HEK293T (cell line): ENCODE results near the gene RSU1.

Experiments
- CTCF ChIA-PET: fragments of 350-600 bp; formaldehyde crosslinking; extraction: SDS; loops from one replicate; lab custom pipeline; 2021; ENCODE audit warnings: antibody characterized with exemption, inconsistent platforms; lab: Yijun Ruan, JAX
- POLR2A ChIA-PET: fragments of 350-600 bp; formaldehyde crosslinking; extraction: SDS; loops from one replicate; lab custom pipeline; 2020; ENCODE audit warnings: antibody characterized with exemption, inconsistent platforms; lab: Yijun Ruan, JAX
- DNase-seq: peaks from one replicate; pipeline ENCODE4 v3.0.0; 2012; ENCODE audit warnings: mixed read lengths; ENCODE audit errors: extremely low spot score
- ARNT ChIP-seq: fragments of 450-650 bp; IDR thresholded peaks from 2 replicates; pipeline ENCODE4 v1.6.1; 2017; ENCODE audit warnings: mild to moderate bottlenecking
- BHLHE40 ChIP-seq: fragments of 450-650 bp; IDR thresholded peaks from 2 replicates; pipeline ENCODE4 v1.6.1; 2016; ENCODE audit warnings: mild to moderate bottlenecking, moderate library complexity, borderline replicate concordance
- CTBP1 ChIP-seq: fragments of 450-650 bp; IDR thresholded peaks from 2 replicates; pipeline ENCODE4 v1.6.1; 2016; ENCODE audit warnings: borderline replicate concordance
- ELF4 ChIP-seq: fragments of 450-650 bp; IDR thresholded peaks from 2 replicates; pipeline ENCODE4 v1.6.1; 2017; ENCODE audit warnings: antibody characterized with exemption
- FOXA1 ChIP-seq: fragments of 450-650 bp; IDR thresholded peaks from 2 replicates; pipeline ENCODE4 v1.6.1; 2016; ENCODE audit warnings: mild to moderate bottlenecking
- FOXK2 ChIP-seq: fragments of 450-650 bp; IDR thresholded peaks from 2 replicates; pipeline ENCODE4 v1.6.1; 2016; ENCODE audit warnings: mild to moderate bottlenecking
- FOXM1 ChIP-seq: fragments of 450-650 bp; IDR thresholded peaks from 2 replicates; pipeline ENCODE4 v1.6.1; 2017; ENCODE audit warnings: mild to moderate bottlenecking, borderline replicate concordance
- HDGF ChIP-seq: fragments of 450-650 bp; IDR thresholded peaks from 2 replicates; pipeline ENCODE4 v1.6.1; 2017; ENCODE audit warnings: antibody characterized with exemption, borderline replicate concordance
- L3MBTL2 ChIP-seq: fragments of 450-650 bp; conservative IDR thresholded peaks from 2 replicates; pipeline ENCODE4 v1.6.1; 2016; ENCODE audit warnings: mild to moderate bottlenecking
- LEF1 ChIP-seq: fragments of 450-650 bp; IDR thresholded peaks from 2 replicates; pipeline ENCODE4 v1.6.1; 2017; ENCODE audit warnings: mild to moderate bottlenecking, borderline replicate concordance
- NFRKB ChIP-seq: fragments of 450-650 bp; IDR thresholded peaks from 2 replicates; pipeline ENCODE4 v1.6.1; 2016; ENCODE audit warnings: mild to moderate bottlenecking, moderate library complexity
- SP1 ChIP-seq: fragments of 450-650 bp; IDR thresholded peaks from 2 replicates; pipeline ENCODE4 v1.6.1; 2017
- SUZ12 ChIP-seq: fragments of 450-650 bp; IDR thresholded peaks from 2 replicates; pipeline ENCODE4 v1.6.1; 2016; ENCODE audit warnings: mild to moderate bottlenecking
- TARDBP ChIP-seq: fragments of 450-650 bp; IDR thresholded peaks from 2 replicates; pipeline ENCODE4 v1.6.1; 2016
- ZNF384 ChIP-seq: fragments of 450-650 bp; IDR thresholded peaks from 2 replicates; pipeline ENCODE4 v1.6.1; 2016
- TF ChIP-seq, protein P1 (sequence below): fragments of 450-650 bp; IDR thresholded peaks from 2 replicates; pipeline ENCODE4 v1.6.1; 2016

The RSU1 gene

DNA sequence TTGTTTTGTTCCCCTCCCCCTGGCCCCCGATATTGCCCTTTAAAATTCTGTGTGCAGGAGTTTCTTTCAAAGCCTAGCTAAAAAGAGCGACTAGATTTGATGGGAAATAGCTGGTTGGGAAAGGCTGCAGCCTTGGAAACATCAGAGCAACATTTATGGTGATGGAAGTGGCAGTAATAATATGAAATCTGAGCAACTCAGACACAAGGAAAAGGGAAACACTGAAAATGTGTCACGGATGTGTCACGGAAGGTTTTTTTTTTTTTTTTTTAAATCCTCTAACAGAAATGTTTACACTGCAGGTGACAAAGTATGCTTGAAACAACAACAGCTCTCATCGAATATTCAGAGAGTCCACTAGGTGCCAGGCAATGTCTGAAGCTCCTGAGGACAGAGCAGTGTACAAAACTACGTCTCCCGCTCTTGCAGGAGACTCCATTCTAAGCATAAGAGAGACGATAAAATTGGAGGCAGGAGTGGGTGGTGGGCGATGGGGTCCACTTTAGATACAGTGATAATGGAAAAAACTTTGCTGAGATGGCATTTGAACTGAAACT is 143.0 kb downstream of the RSU1 start:
- DNase-seq: no peak
- CTCF ChIA-PET: interaction anchor here (0.6 kb wide), 1 partner anchor 833 kb away, joined by 3 read pairs; no protein-coding TSS in a partner anchor
- TF ChIP-seq, protein P1, sequence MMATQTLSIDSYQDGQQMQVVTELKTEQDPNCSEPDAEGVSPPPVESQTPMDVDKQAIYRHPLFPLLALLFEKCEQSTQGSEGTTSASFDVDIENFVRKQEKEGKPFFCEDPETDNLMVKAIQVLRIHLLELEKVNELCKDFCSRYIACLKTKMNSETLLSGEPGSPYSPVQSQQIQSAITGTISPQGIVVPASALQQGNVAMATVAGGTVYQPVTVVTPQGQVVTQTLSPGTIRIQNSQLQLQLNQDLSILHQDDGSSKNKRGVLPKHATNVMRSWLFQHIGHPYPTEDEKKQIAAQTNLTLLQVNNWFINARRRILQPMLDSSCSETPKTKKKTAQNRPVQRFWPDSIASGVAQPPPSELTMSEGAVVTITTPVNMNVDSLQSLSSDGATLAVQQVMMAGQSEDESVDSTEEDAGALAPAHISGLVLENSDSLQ: no peak
- TF ChIP-seq SUZ12 (no peak), HDGF (no peak), CTBP1 (no peak), ELF4 (no peak), BHLHE40 (no peak), ARNT (no peak), LEF1 (no peak), FOXM1 (no peak), FOXA1 (no peak), TARDBP (no peak), L3MBTL2 (no peak), ZNF384 (no peak), NFRKB (no peak)
- POLR2A ChIA-PET: no interaction called here

DNA sequence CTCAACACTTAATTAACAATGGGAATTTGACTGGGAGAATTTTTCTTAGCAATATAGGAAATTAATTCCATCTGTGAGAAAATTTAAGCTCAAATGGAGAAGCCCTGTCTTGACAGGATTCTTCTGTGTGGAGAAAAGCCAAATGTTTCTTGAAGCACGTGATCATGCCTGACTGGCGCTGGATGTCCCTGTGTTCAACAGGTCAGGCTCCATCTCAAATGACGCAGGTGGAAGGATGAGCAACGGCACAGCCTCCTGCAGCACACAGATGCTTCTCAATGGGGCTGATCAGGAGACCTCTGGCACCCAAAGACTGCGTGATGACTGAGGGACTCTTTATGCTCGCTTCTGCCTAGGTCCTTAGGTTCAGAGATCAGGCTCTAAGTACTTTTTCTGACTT is 143.8 kb downstream of the RSU1 start:
- DNase-seq: no peak
- TF ChIP-seq LEF1 (no peak), FOXM1 (no peak), ZNF384 (no peak), SUZ12 (no peak), ELF4 (no peak), FOXK2 (no peak), TARDBP (no peak), ARNT (no peak), HDGF (no peak), FOXA1 (no peak), NFRKB (no peak)
- ChIA-PET CTCF (no interaction called here), POLR2A (no interaction called here)

DNA sequence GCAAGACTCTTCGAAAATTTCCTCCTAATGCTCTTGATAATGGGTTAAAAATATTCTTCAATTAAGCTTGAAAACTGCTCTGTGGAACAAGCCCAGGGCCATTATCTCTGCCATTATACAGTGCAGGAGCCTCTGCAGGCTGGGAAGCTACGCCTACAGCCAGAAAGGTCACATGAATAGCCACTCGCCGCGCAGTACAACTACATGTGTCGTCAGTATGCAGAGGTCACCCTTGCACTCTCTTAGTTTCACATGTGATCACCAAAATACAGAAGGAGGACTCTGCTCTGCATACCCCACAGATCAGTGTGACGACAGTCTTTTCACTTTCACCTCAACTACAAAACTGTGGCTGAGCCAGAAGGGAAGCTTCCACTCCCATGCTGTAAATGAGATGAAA is 153.8 kb downstream of the RSU1 start:
- ChIA-PET POLR2A (no interaction called here), CTCF (no interaction called here)
- TF ChIP-seq BHLHE40: no peak
- TF ChIP-seq L3MBTL2: no peak
- no peak for TF ChIP-seq FOXM1
- no peak for TF ChIP-seq HDGF
- TF ChIP-seq TARDBP: no peak
- no peak for TF ChIP-seq FOXK2
- no peak for TF ChIP-seq ELF4
- no peak for TF ChIP-seq ARNT
- no peak for DNase-seq

- TF ChIP-seq ELF4 (no peak), NFRKB (no peak), L3MBTL2 (no peak), BHLHE40 (no peak), FOXM1 (no peak), ARNT (no peak), CTBP1 (no peak), FOXK2 (no peak), ZNF384 (no peak), LEF1 (no peak), HDGF (no peak), TARDBP (no peak), SP1 (no peak), FOXA1 (no peak), SUZ12 (no peak)
- TF ChIP-seq, protein P1: no peak
- DNase-seq: no peak
- POLR2A ChIA-PET: no interaction called here
- CTCF ChIA-PET: no interaction called here
These were observed 154.3 kb downstream of the RSU1 start for GRCh38 chr10:16662923-16663322.

GRCh38 chr10:16656895-16657294 is 160.3 kb downstream of the RSU1 start:
- CTCF ChIA-PET: interaction anchor here (0.6 kb wide), 1 partner anchor 1042 kb away, joined by 3 read pairs; no protein-coding TSS in a partner anchor

More at GRCh38 chr10:16656895-16657294, 160.3 kb downstream of the RSU1 start:
- TF ChIP-seq L3MBTL2: no peak
- TF ChIP-seq CTBP1: no peak
- no peak for TF ChIP-seq LEF1
- TF ChIP-seq FOXK2: no peak
- TF ChIP-seq TARDBP: no peak
- TF ChIP-seq FOXM1: no peak
- no peak for TF ChIP-seq FOXA1
- no peak for TF ChIP-seq HDGF
- no peak for TF ChIP-seq SUZ12
- TF ChIP-seq, protein P1: no peak
- no peak for TF ChIP-seq ELF4
- TF ChIP-seq BHLHE40: no peak
- no peak for TF ChIP-seq SP1
- no peak for TF ChIP-seq ZNF384
- TF ChIP-seq ARNT: no peak
- POLR2A ChIA-PET: no interaction called here
- DNase-seq: no peak
